22Rv1 (cell line): ENCODE results near the gene SAFB2.

Experiments used
- CTCF ChIP-seq: fragments of 450-650 bp; IDR thresholded peaks from 2 replicates; pipeline ENCODE4 v1.5.1; 2017; ENCODE audit warnings: mild to moderate bottlenecking
- ZFX ChIP-seq: fragments of 450-650 bp; IDR thresholded peaks from 2 replicates; pipeline ENCODE4 v1.6.1; 2017; ENCODE audit warnings: antibody characterized with exemption, borderline replicate concordance

- TF ChIP-seq CTCF: no peak
- TF ChIP-seq ZFX: no peak
Measured at GRCh38 chr19:5600797-5601196, 21.8 kb downstream of the SAFB2 start.
